Adrenal gland (tissue), 5 donors: ENCODE data around the gene ENPP6.

Source experiments
- POLR2A ChIP-seq, 2 donors: fragments of 450-650 bp; IDR thresholded peaks; one replicate each; pipeline ENCODE4 v1.6.1; 2017; ENCODE audit warnings: antibody characterized with exemption in 2 of 2, mild to moderate bottlenecking in 2 of 2, moderate library complexity in 1 of 2
- TF ChIP-seq, protein P1 (sequence below), 6 experiments: fragments of 450-650 bp in 4 of 6; fragments of 200-600 bp in 2 of 6; sonication (generic) in 1 of 6; IDR thresholded peaks; 1 replicate in 5 of 6; 2 replicates in 1 of 6; pipeline versions ENCODE4 v1.5.1 to v1.8.0; 2016 to 2021; ENCODE audit warnings: antibody characterized with exemption in 6 of 6, mild to moderate bottlenecking in 2 of 6, moderate library complexity in 1 of 6
- donor health status: DM: no; HTN: no; CAD: no.

- TF ChIP-seq, protein P1, sequence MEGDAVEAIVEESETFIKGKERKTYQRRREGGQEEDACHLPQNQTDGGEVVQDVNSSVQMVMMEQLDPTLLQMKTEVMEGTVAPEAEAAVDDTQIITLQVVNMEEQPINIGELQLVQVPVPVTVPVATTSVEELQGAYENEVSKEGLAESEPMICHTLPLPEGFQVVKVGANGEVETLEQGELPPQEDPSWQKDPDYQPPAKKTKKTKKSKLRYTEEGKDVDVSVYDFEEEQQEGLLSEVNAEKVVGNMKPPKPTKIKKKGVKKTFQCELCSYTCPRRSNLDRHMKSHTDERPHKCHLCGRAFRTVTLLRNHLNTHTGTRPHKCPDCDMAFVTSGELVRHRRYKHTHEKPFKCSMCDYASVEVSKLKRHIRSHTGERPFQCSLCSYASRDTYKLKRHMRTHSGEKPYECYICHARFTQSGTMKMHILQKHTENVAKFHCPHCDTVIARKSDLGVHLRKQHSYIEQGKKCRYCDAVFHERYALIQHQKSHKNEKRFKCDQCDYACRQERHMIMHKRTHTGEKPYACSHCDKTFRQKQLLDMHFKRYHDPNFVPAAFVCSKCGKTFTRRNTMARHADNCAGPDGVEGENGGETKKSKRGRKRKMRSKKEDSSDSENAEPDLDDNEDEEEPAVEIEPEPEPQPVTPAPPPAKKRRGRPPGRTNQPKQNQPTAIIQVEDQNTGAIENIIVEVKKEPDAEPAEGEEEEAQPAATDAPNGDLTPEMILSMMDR (IDR thresholded peaks at IDR 0.05) = peak; percentile 31 to 70 (median 65)
- TF ChIP-seq POLR2A (IDR thresholded peaks at IDR 0.05) = no peak
These were observed 53.9 kb downstream of the ENPP6 start for GRCh38 chr4:184163813-184164212.
